K562 (cell line): ENCODE measurements around the gene ORM1. TPM values are rescaled to one million over a fixed set of nuclear protein-coding genes. Genes with fewer than 3 reads are reported as not detected.

Experiments
- ATAC-seq: fragments of 200-7000 bp; cut with Tn5 transposase; 3 replicates; pipeline ENCODE4 v1.9.1; 2020; ENCODE audit warnings: moderate library complexity
- BruUV-seq: library from RNA; stranded (reverse); fragments of 400-500 nt; replicated peaks from 2 replicates; lab custom pipeline; 2021; lab: Mats Ljungman, UMichigan
- CTCF ChIA-PET: fragments of 300-600 bp; formaldehyde crosslinking; extraction: SDS; loops from one replicate; lab custom pipeline; 2021; ENCODE audit warnings: low intra/inter-chr PET ratio; lab: Yijun Ruan, JAX
- POLR2A ChIA-PET: fragments of 300-600, 350-650 bp; sonication (Branson Sonifier 250); formaldehyde crosslinking; extraction: SDS; loops from one replicate; lab custom pipeline; 2021; ENCODE audit warnings: antibody characterized with exemption, inconsistent platforms; lab: Yijun Ruan, JAX
- DNase-seq, 4 experiments: peaks; one replicate each; pipeline versions ENCODE4 v3.0.0 to v3.0.0-alpha.2; 2011 to 2018; ENCODE audit warnings: low spot score in 3 of 4, mixed read lengths in 3 of 4; ENCODE audit errors: extremely low read depth in 1 of 4
- FAIRE-seq: peaks from 2 replicates; lab custom pipeline; 2011; peaks lifted over from hg19 to GRCh38; lab: Jason Lieb, UNC
- H2AFZ ChIP-seq: 2 replicates; pipeline ENCODE4 v1.6.0; 2011; ENCODE audit warnings: low read depth, low read length, control low read depth, inconsistent platforms
- H3K27ac ChIP-seq: fragments of 200-600 bp; 3 replicates; pipeline ENCODE4 v1.8.0; 2011; ENCODE audit warnings: low read depth, mild to moderate bottlenecking, control low read depth, inconsistent platforms, low read length, moderate library complexity, mixed read lengths; ENCODE audit errors: extremely low read depth
- H3K27me3 ChIP-seq, 2 experiments: fragments of 300-600 bp in 1 of 2; 2 replicates in 1 of 2; 3 replicates in 1 of 2; pipeline versions ENCODE4 v1.6.0 to v1.8.0; 2011; ENCODE audit warnings: inconsistent platforms in 2 of 2, low read length in 2 of 2, mild to moderate bottlenecking in 1 of 2, mixed read lengths in 1 of 2, moderate library complexity in 1 of 2; ENCODE audit not compliant: control insufficient read depth in 2 of 2, insufficient read depth in 2 of 2
- H3K36me3 ChIP-seq: fragments of 300-600 bp; 3 replicates; pipeline ENCODE4 v1.8.0; 2011; ENCODE audit warnings: mild to moderate bottlenecking, low read length, inconsistent platforms; ENCODE audit not compliant: control insufficient read depth, insufficient read depth
- H3K4me1 ChIP-seq, 2 experiments: fragments of 200-600 bp in 1 of 2; replicated peaks in 1 of 2; 2 replicates in 1 of 2; 3 replicates in 1 of 2; pipeline versions ENCODE4 v1.5.1 to v1.8.0; 2011; ENCODE audit warnings: inconsistent platforms in 2 of 2, low read length in 2 of 2, mild to moderate bottlenecking in 1 of 2, mixed read lengths in 1 of 2, moderate library complexity in 1 of 2; ENCODE audit not compliant: control insufficient read depth in 2 of 2, insufficient read depth in 2 of 2
- H3K4me2 ChIP-seq: 2 replicates; pipeline ENCODE4 v1.6.1; 2011; ENCODE audit warnings: low read length, control low read depth, inconsistent platforms, mixed read lengths; ENCODE audit not compliant: insufficient read depth
- H3K4me3 ChIP-seq: fragments of 200-600 bp; sonication (generic), shearing (Covaris generic); 2 replicates; pipeline ENCODE4 v1.5.1; 2016; ENCODE audit warnings: control low read depth, inconsistent platforms
- H3K79me2 ChIP-seq: fragments of 200-600 bp; 3 replicates; pipeline ENCODE4 v1.8.0; 2011; ENCODE audit warnings: low read length, inconsistent platforms; ENCODE audit not compliant: control insufficient read depth, insufficient read depth
- H3K9ac ChIP-seq, 2 experiments: 2 replicates each; pipeline versions ENCODE4 v1.6.0 to v1.6.1; 2011; ENCODE audit warnings: low read depth in 2 of 2, low read length in 2 of 2, control low read depth in 1 of 2, inconsistent platforms in 1 of 2, mild to moderate bottlenecking in 1 of 2, mixed read lengths in 1 of 2; ENCODE audit not compliant: insufficient read depth in 1 of 2
- H3K9me1 ChIP-seq: one replicate; pipeline ENCODE4 v1.6.0; 2011; ENCODE audit warnings: inconsistent platforms, mild to moderate bottlenecking, low read length, moderate library complexity; ENCODE audit not compliant: control insufficient read depth, insufficient read depth
- H3K9me3 ChIP-seq: replicated peaks from 2 replicates; pipeline ENCODE4 v1.5.1; 2011; ENCODE audit warnings: low read depth, low read length, inconsistent platforms; ENCODE audit not compliant: control insufficient read depth, insufficient read depth
- H4K20me1 ChIP-seq: replicated peaks from 2 replicates; pipeline ENCODE4 v1.6.1; 2011; ENCODE audit warnings: low read length, inconsistent platforms, mixed read lengths; ENCODE audit not compliant: control insufficient read depth, insufficient read depth
- BCOR ChIP-seq: fragments of 450-650 bp; IDR thresholded peaks from 2 replicates; pipeline ENCODE4 v1.6.1; 2016
- HDAC1 ChIP-seq, 2 experiments: fragments of 450-650 bp; IDR thresholded peaks; 2 replicates each; pipeline ENCODE4 v1.6.1; 2016 to 2017; ENCODE audit warnings: inconsistent platforms in 1 of 2, mild to moderate bottlenecking in 1 of 2, moderate library complexity in 1 of 2
- POLR3A ChIP-seq: IDR thresholded peaks from 2 replicates; pipeline ENCODE4 v1.6.1; 2011; ENCODE audit warnings: borderline replicate concordance, mild to moderate bottlenecking, moderate library complexity; ENCODE audit not compliant: insufficient read length, insufficient read depth; ENCODE audit errors: extremely low read depth
- RBM14 ChIP-seq: fragments of 200-400 bp; formaldehyde crosslinking; IDR thresholded peaks from 2 replicates; pipeline ENCODE4 v1.6.1; 2018; ENCODE audit warnings: low read depth, mild to moderate bottlenecking, low read length, moderate library complexity, borderline replicate concordance; ENCODE audit not compliant: insufficient read depth
- SMC3 ChIP-seq: conservative IDR thresholded peaks from 2 replicates; pipeline ENCODE4 v1.6.1; 2011; ENCODE audit warnings: low read depth, low read length, improper control_type of control experiment; ENCODE audit not compliant: insufficient read depth
- ZNF23 ChIP-seq: fragments of 250-450 bp; sonication (Bioruptor Pico); IDR thresholded peaks from 2 replicates; pipeline ENCODE4 v1.4.0; 2020; ENCODE audit warnings: mild to moderate bottlenecking
- WGBS: fragments of 100-300 bp; shearing (Covaris generic); methylation state at CpG from one replicate; pipeline ENCODE4 v1.1.6; 2016; ENCODE audit warnings: low coverage, mixed read lengths; ENCODE audit not compliant: insufficient coverage; ENCODE audit errors: missing lambda C conversion rate; 5-methylcytosine and 5-hydroxymethylcytosine counted together
- in situ Hi-C: fragments of 300-500 bp; cut with MboI; formaldehyde crosslinking; loops from 4 replicates; pipeline ENCODE4 v1.15.0; 2018; ENCODE audit warnings: inconsistent platforms, mixed read lengths
- intact Hi-C: fragments of 100-400 bp; cut with micrococcal nuclease; formaldehyde crosslinking; loops from 2 replicates; pipeline ENCODE4 v1.14.2; 2022
- polyA plus RNA-seq, 8 experiments: library from polyadenylated mRNA; depleted of rRNA in 4 of 8; stranded (reverse) in 5 of 8; unstranded in 3 of 8; fragments of >200 nt; fragmentation: Nextera tagmentation in 2 of 8; fragmentation: Illumina TruSeq in 1 of 8; extraction: Ambion mirVana in 2 of 8; extraction: Trizol in 1 of 8; gene quantifications; 2 replicates each; pipeline versions ENCODE4 v1.2.1 to v1.2.3, GENCODE V29; 2011 to 2014; ENCODE audit warnings: inconsistent platforms in 1 of 8, missing spikeins in 1 of 8
- total RNA-seq, 7 experiments: library from RNA; depleted of rRNA in 6 of 7; stranded (reverse); fragments of >200 nt in 6 of 7; fragmentation: Illumina TruSeq in 2 of 7; extraction: Trizol in 2 of 7; gene quantifications; 2 replicates each; pipeline versions ENCODE4 v1.2.1 to v1.2.3, GENCODE V29; 2011 to 2021; ENCODE audit warnings: low replicate concordance in 1 of 7
- TF ChIP-seq, protein P1 (sequence below): sonication (generic); formaldehyde crosslinking; IDR thresholded peaks from 2 replicates; pipeline ENCODE4 v1.8.0; 2022; ENCODE audit warnings: missing genetic modification reagents, mild to moderate bottlenecking, borderline replicate concordance
- TF ChIP-seq, protein P2 (sequence below): fragments of 250-450 bp; sonication (Bioruptor Pico); IDR thresholded peaks from 2 replicates; pipeline ENCODE4 v1.4.0; 2020; ENCODE audit warnings: mild to moderate bottlenecking
- TF ChIP-seq, protein P3 (sequence below): IDR thresholded peaks from 2 replicates; pipeline ENCODE4 v1.6.1; 2012; ENCODE audit warnings: low read depth, low read length, improper control_type of control experiment, borderline replicate concordance
- TF ChIP-seq, protein P4 (sequence below), 2 experiments: IDR thresholded peaks; 2 replicates each; pipeline ENCODE4 v1.6.1; 2012; ENCODE audit warnings: improper control_type of control experiment in 2 of 2, low read depth in 2 of 2, low read length in 2 of 2, borderline replicate concordance in 1 of 2
- TF ChIP-seq, protein P5 (sequence below): sonication (generic); formaldehyde crosslinking; IDR thresholded peaks from 2 replicates; pipeline ENCODE4 v1.8.1; 2023; ENCODE audit warnings: mild to moderate bottlenecking, missing genetic modification reagents, moderate library complexity

ORM1 gene
- total and polyA plus RNA-seq, 9 of the 15 experiments (the other 6 are each of a cell fraction or from before 2014, with no cell fraction given): 2.9 TPM; not detected in 8

DNA sequence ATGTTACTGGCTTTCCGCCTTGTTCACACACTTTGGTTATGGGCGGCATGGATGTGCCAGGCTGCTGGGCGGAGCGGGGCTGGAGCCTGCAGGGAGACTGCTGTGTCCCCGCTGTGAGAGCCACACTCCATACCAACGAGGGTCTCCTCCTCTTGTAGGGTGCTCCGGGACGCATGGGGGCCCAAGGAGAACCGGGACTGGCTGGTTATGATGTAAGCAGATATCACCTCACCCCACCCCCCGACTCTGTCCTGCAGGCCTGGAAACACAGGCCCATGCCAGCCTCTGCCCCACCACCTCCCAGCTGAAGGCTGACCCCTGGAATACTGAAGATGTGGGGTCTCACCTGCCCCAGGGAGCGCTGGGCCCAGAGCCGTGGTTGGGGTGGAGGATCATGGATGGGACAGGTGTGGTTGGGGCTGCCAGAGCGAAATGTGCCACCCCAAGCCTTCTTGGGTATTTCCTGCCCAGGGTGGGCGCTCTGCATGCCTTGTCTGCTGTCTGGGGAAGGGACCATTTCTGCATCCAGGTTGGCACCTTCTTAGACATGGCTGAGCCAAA is 39.3 kb upstream of the ORM1 start:
- POLR2A ChIA-PET: interaction anchor here (0.6 to 0.8 kb wide), 3 partner anchors 65 to 400 kb away, joined by 3 read pairs; no protein-coding TSS in a partner anchor
- TF ChIP-seq, protein P1, sequence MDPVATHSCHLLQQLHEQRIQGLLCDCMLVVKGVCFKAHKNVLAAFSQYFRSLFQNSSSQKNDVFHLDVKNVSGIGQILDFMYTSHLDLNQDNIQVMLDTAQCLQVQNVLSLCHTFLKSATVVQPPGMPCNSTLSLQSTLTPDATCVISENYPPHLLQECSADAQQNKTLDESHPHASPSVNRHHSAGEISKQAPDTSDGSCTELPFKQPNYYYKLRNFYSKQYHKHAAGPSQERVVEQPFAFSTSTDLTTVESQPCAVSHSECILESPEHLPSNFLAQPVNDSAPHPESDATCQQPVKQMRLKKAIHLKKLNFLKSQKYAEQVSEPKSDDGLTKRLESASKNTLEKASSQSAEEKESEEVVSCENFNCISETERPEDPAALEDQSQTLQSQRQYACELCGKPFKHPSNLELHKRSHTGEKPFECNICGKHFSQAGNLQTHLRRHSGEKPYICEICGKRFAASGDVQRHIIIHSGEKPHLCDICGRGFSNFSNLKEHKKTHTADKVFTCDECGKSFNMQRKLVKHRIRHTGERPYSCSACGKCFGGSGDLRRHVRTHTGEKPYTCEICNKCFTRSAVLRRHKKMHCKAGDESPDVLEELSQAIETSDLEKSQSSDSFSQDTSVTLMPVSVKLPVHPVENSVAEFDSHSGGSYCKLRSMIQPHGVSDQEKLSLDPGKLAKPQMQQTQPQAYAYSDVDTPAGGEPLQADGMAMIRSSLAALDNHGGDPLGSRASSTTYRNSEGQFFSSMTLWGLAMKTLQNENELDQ (CRISPR knock-in tag): no peak
- TF ChIP-seq RBM14 (no peak), SMC3 (no peak), BCOR (no peak), HDAC1 (IDR thresholded peaks at IDR 0.05) (no peak), POLR3A (no peak), ZNF23 (CRISPR knock-in tag) (no peak)
- TF ChIP-seq, protein P2, sequence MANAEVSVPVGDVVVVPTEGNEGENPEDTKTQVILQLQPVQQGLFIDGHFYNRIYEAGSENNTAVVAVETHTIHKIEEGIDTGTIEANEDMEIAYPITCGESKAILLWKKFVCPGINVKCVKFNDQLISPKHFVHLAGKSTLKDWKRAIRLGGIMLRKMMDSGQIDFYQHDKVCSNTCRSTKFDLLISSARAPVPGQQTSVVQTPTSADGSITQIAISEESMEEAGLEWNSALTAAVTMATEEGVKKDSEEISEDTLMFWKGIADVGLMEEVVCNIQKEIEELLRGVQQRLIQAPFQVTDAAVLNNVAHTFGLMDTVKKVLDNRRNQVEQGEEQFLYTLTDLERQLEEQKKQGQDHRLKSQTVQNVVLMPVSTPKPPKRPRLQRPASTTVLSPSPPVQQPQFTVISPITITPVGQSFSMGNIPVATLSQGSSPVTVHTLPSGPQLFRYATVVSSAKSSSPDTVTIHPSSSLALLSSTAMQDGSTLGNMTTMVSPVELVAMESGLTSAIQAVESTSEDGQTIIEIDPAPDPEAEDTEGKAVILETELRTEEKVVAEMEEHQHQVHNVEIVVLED (CRISPR knock-in tag): no peak
- TF ChIP-seq, protein P3, sequence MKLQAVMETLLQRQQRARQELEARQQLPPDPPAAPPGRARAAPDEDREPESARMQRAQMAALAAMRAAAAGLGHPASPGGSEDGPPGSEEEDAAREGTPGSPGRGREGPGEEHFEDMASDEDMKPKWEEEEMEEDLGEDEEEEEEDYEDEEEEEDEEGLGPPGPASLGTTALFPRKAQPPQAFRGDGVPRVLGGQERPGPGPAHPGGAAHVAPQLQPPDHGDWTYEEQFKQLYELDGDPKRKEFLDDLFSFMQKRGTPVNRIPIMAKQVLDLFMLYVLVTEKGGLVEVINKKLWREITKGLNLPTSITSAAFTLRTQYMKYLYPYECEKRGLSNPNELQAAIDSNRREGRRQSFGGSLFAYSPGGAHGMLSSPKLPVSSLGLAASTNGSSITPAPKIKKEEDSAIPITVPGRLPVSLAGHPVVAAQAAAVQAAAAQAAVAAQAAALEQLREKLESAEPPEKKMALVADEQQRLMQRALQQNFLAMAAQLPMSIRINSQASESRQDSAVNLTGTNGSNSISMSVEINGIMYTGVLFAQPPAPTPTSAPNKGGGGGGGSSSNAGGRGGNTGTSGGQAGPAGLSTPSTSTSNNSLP: no peak
- TF ChIP-seq, protein P4, sequence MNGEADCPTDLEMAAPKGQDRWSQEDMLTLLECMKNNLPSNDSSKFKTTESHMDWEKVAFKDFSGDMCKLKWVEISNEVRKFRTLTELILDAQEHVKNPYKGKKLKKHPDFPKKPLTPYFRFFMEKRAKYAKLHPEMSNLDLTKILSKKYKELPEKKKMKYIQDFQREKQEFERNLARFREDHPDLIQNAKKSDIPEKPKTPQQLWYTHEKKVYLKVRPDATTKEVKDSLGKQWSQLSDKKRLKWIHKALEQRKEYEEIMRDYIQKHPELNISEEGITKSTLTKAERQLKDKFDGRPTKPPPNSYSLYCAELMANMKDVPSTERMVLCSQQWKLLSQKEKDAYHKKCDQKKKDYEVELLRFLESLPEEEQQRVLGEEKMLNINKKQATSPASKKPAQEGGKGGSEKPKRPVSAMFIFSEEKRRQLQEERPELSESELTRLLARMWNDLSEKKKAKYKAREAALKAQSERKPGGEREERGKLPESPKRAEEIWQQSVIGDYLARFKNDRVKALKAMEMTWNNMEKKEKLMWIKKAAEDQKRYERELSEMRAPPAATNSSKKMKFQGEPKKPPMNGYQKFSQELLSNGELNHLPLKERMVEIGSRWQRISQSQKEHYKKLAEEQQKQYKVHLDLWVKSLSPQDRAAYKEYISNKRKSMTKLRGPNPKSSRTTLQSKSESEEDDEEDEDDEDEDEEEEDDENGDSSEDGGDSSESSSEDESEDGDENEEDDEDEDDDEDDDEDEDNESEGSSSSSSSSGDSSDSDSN (IDR thresholded peaks at IDR 0.05; ENCODE audit: borderline replicate concordance in 1 of 2, low read depth in 2 of 2, low read length in 2 of 2): no peak
- TF ChIP-seq, protein P5, sequence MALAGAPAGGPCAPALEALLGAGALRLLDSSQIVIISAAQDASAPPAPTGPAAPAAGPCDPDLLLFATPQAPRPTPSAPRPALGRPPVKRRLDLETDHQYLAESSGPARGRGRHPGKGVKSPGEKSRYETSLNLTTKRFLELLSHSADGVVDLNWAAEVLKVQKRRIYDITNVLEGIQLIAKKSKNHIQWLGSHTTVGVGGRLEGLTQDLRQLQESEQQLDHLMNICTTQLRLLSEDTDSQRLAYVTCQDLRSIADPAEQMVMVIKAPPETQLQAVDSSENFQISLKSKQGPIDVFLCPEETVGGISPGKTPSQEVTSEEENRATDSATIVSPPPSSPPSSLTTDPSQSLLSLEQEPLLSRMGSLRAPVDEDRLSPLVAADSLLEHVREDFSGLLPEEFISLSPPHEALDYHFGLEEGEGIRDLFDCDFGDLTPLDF: no peak

More for the DNA sequence above, 39.3 kb upstream of the ORM1 start:
- CTCF ChIA-PET: no interaction called here
- no peak overlapping the region for H3K27ac ChIP-seq
- intact Hi-C loops (no loop called here), in situ Hi-C loops (loop anchor here (10.0 kb wide), 3 partner anchors 129 to 599 kb away; partner anchors contain the start of gene COL27A1)
- DNase-seq (no peak), ATAC-seq (no peak), FAIRE-seq (no peak)
- H3K4me1 ChIP-seq: peaks cover 0 to 4% of the 10 kb centered on the region in 2 experiments; a peak in 2 of 5 replicates
- no peaks in the 10 kb centered on the region for H3K9me1 ChIP-seq
- peaks cover 14% of the 10 kb centered on the region; the same call in 1 of the 2 replicates for H4K20me1 ChIP-seq
- no peak overlapping the region for H3K4me3 ChIP-seq
- H3K79me2 ChIP-seq: no peaks in the 10 kb centered on the region
- WGBS: 2% methylated on average over 11 of the region's 14 CpGs
- no peaks in the 10 kb centered on the region for H3K36me3 ChIP-seq
- no peak overlapping the region for H3K9ac ChIP-seq
- H3K4me2 ChIP-seq: no peak overlapping the region
- no peaks in the 10 kb centered on the region for H3K9me3 ChIP-seq
- H3K27me3 ChIP-seq: peaks cover 15 to 64% of the 10 kb centered on the region in 2 experiments
- BruUV-seq: no TSS peak
- H2AFZ ChIP-seq: no peak overlapping the region
